Loucy (cell line): ENCODE measurements around the gene SLC27A5.

ENCODE experiments used
- EZH2phosphoT487 ChIP-seq: fragments of 200-600 bp; IDR thresholded peaks from 2 replicates; pipeline ENCODE4 v1.6.1; 2018; ENCODE audit warnings: antibody characterized with exemption, mild to moderate bottlenecking, moderate library complexity, borderline replicate concordance
- TF ChIP-seq, protein P1 (sequence below): fragments of 200-600 bp; sonication (generic); conservative IDR thresholded peaks from 2 replicates; pipeline ENCODE4 v1.5.1; 2014; ENCODE audit warnings: mild to moderate bottlenecking, antibody characterized with exemption, low read length

DNA sequence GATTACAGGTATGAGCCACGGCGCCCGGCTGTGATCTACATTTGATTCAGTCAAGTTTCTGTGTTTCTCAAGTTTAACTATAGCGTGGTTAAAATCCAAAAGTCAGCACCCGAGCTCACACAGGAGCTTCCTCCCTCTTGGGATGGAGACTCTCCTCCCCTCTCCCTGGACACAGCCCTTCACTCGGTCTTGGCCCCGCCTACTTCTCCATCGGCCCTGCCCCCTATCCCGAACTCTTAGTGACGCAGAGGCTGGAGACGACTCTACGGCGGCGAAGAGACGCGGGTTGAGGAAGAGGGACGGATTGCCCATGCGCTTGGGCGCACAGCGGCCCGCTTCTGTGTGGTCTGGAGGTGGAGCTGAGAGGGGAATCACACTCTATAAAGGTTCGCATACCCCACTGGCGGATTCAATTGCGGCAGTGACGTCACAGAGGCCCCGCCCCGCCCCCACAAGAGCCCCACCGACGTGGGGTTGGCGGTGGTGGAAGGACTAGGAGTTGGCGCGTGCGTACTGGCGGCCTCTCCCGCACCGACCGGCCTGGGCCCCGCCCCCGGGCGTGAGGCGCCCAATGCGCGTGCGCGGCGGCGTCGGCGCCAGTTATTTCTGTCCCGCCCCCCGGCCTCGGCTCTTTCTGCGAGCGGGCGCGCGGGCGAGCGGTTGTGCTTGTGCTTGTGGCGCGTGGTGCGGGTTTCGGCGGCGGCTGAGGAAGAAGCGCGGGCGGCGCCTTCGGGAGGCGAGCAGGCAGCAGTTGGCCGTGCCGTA lies 32.2 kb upstream of the SLC27A5 start, which contains the start of gene TRIM28:
- TF ChIP-seq, protein P1, sequence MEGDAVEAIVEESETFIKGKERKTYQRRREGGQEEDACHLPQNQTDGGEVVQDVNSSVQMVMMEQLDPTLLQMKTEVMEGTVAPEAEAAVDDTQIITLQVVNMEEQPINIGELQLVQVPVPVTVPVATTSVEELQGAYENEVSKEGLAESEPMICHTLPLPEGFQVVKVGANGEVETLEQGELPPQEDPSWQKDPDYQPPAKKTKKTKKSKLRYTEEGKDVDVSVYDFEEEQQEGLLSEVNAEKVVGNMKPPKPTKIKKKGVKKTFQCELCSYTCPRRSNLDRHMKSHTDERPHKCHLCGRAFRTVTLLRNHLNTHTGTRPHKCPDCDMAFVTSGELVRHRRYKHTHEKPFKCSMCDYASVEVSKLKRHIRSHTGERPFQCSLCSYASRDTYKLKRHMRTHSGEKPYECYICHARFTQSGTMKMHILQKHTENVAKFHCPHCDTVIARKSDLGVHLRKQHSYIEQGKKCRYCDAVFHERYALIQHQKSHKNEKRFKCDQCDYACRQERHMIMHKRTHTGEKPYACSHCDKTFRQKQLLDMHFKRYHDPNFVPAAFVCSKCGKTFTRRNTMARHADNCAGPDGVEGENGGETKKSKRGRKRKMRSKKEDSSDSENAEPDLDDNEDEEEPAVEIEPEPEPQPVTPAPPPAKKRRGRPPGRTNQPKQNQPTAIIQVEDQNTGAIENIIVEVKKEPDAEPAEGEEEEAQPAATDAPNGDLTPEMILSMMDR, result no peak
- TF ChIP-seq EZH2phosphoT487, result no peak
